Erythroblast (primary cell): Measurements from ENCODE around the gene HASPIN.
"Not testable (repeated sequence)": the region's sequence is repeated elsewhere in the genome, so short reads cannot be mapped to it uniquely, and the experiment has no call there.

ENCODE experiments used
- GATA1 ChIP-seq: IDR thresholded peaks from 2 replicates; pipeline ENCODE4 v1.6.1; 2011; ENCODE audit warnings: low read depth, mild to moderate bottlenecking, control low read depth, low read length, moderate library complexity
- POLR2A ChIP-seq: IDR thresholded peaks from 2 replicates; pipeline ENCODE4 v1.6.1; 2011; ENCODE audit warnings: mild to moderate bottlenecking, low read length

DNA sequence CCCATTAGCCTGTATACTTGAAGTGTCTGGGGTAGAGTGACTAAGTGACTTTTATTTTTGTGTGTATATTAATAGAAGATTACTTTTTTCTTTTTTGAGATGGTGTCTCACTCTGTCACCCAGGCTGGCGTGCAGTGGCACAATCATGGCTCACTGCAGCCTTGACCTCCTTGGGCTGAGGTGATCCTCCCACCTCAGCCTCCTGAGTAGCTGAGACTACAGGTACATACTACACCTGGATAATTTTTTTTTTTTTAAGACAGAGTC is 18.1 kb upstream of the HASPIN start:
- not testable (repeated sequence) for TF ChIP-seq POLR2A, GATA1
